Epithelial cell of proximal tubule (primary cell): ENCODE results near the gene CD99L2. TPM values are rescaled to one million over a fixed set of nuclear protein-coding genes. Genes with fewer than 3 reads are reported as not detected.

Experiments used
- DNase-seq: peaks from one replicate; pipeline ENCODE4 v3.0.0-alpha.2; 2011; ENCODE audit warnings: low read depth
- H3K4me3 ChIP-seq: 2 replicates; pipeline ENCODE4 v1.5.1; 2011; ENCODE audit warnings: low read depth, mild to moderate bottlenecking, low read length
- CTCF ChIP-seq: conservative IDR thresholded peaks from 2 replicates; pipeline ENCODE4 v1.5.1; 2012; ENCODE audit warnings: low read depth, mild to moderate bottlenecking, low read length
- total RNA-seq: library from RNA; depleted of rRNA; stranded (reverse); fragments of >200 nt; gene quantifications from 2 replicates; pipeline ENCODE4 v1.2.3, GENCODE V29; 2015

CD99L2 gene
- total RNA-seq, 1 donor from 2014 or later: 32.5 TPM

GRCh38 chrX:150770623-150771022 is 127.8 kb downstream of the CD99L2 start:
- no peak for DNase-seq
- TF ChIP-seq CTCF: no peak
- no peak overlapping the region for H3K4me3 ChIP-seq

DNA sequence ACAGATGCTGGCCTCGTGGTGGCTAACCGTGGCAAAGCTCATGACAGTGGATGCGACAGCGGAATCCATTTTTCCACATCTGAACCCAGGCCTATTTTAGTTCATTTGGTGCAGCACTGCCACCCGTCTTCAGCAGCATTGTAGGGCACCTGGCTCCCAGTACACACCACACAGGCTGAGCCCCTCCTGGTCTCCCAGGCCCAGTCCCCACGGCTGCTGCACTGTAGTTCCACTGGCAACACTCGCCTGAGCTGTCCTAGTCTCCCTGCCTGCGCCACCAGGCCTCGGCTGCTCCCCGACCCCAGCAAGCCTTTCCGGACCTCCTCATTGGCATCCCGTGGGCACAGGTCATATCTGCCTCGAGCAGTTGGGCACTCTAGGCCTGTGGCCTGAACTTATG is 129.1 kb downstream of the CD99L2 start:
- no peak overlapping the region for H3K4me3 ChIP-seq
- TF ChIP-seq CTCF: no peak
- DNase-seq: no peak

- no peak overlapping the region for H3K4me3 ChIP-seq
- DNase-seq: no peak
- TF ChIP-seq CTCF: no peak
Observed at GRCh38 chrX:150768580-150769190, 129.8 kb downstream of the CD99L2 start.

GRCh38 chrX:150768132-150768485 is 130.4 kb downstream of the CD99L2 start:
- DNase-seq: no peak
- TF ChIP-seq CTCF: no peak
- no peak overlapping the region for H3K4me3 ChIP-seq

GRCh38 chrX:150767475-150768131 is 130.9 kb downstream of the CD99L2 start:
- DNase-seq: no peak
- H3K4me3 ChIP-seq: no peak overlapping the region
- TF ChIP-seq CTCF: no peak

- no peak for TF ChIP-seq CTCF
- DNase-seq: no peak
- no peak overlapping the region for H3K4me3 ChIP-seq
Observed at GRCh38 chrX:150767045-150767395, 131.4 kb downstream of the CD99L2 start.
